Measurements from ENCODE around the gene LARGE1. TPM values are rescaled to one million over a fixed set of nuclear protein-coding genes. Genes with fewer than 3 reads are reported as not detected.

LARGE1 gene
- polyA plus RNA-seq, 3 donors from 2014 or later, result 0.04 to 0.29 TPM; not detected in 1

- Mint-ChIP-seq H3K9me3 (peaks cover 0 to 5% (median 0%) of the 10 kb centered on the region in 6 donors), H3K4me3 (no peak overlapping the region), H3K27ac (no peak overlapping the region), H3K4me1 (no peaks in the 10 kb centered on the region), H3K36me3 (peaks cover 0 to 3% (median 3%) of the 10 kb centered on the region in 3 donors), H3K27me3 (ENCODE audit: low read depth in 3 of 3) (peaks cover 0 to 3% (median 2%) of the 10 kb centered on the region in 3 donors)
- no peak for DNase-seq
Observed at GRCh38 chr22:33362702-33363101, 557.6 kb downstream of the LARGE1 start.

- DNase-seq, result no peak
- H3K4me1 Mint-ChIP-seq, result no peaks in the 10 kb centered on the region
- peaks cover 1 to 3% (median 2%) of the 10 kb centered on the region in 3 donors for H3K27me3 Mint-ChIP-seq (ENCODE audit: low read depth in 3 of 3)
- peaks cover 0 to 3% (median 3%) of the 10 kb centered on the region in 3 donors for H3K36me3 Mint-ChIP-seq
- H3K4me3 Mint-ChIP-seq, result no peak overlapping the region
- H3K9me3 Mint-ChIP-seq, result peaks cover 0 to 5% (median 0%) of the 10 kb centered on the region in 6 donors
- no peak overlapping the region for H3K27ac Mint-ChIP-seq
Observed at GRCh38 chr22:33361581-33361980, 558.7 kb downstream of the LARGE1 start.

- Mint-ChIP-seq H3K36me3 (no peaks in the 10 kb centered on the region), H3K4me3 (no peak overlapping the region), H3K27ac (no peak overlapping the region), H3K27me3 (ENCODE audit: low read depth in 3 of 3) (peaks cover 0 to 2% (median 1%) of the 10 kb centered on the region in 3 donors), H3K4me1 (no peaks in the 10 kb centered on the region), H3K9me3 (peaks cover 0 to under 1% (median 0%) of the 10 kb centered on the region in 6 donors)
- DNase-seq, result no peak
Observed at GRCh38 chr22:33357981-33358399, 562.3 kb downstream of the LARGE1 start.

GRCh38 chr22:33354928-33355327 is 565.3 kb downstream of the LARGE1 start:
- Mint-ChIP-seq H3K36me3 (no peaks in the 10 kb centered on the region), H3K4me1 (no peaks in the 10 kb centered on the region), H3K27ac (no peak overlapping the region), H3K27me3 (ENCODE audit: low read depth in 3 of 3) (peaks cover 1 to 3% (median 2%) of the 10 kb centered on the region in 3 donors), H3K4me3 (no peak overlapping the region), H3K9me3 (no peaks in the 10 kb centered on the region)
- DNase-seq, result no peak

- peaks cover 0 to 3% (median 2%) of the 10 kb centered on the region in 3 donors for H3K27me3 Mint-ChIP-seq (ENCODE audit: low read depth in 3 of 3)
- H3K4me3 Mint-ChIP-seq, result no peak overlapping the region
- H3K27ac Mint-ChIP-seq, result no peak overlapping the region
- peaks cover 0 to 5% (median 0%) of the 10 kb centered on the region in 6 donors for H3K9me3 Mint-ChIP-seq
- no peak for DNase-seq
- H3K36me3 Mint-ChIP-seq, result no peaks in the 10 kb centered on the region
- no peaks in the 10 kb centered on the region for H3K4me1 Mint-ChIP-seq
Observed at GRCh38 chr22:33353502-33353901, 566.8 kb downstream of the LARGE1 start.

- Mint-ChIP-seq H3K36me3 (no peaks in the 10 kb centered on the region), H3K4me3 (no peak overlapping the region), H3K9me3 (peaks cover 0 to 5% (median 0%) of the 10 kb centered on the region in 6 donors), H3K27me3 (ENCODE audit: low read depth in 3 of 3) (peaks cover 0 to 3% (median 2%) of the 10 kb centered on the region in 3 donors), H3K4me1 (no peaks in the 10 kb centered on the region), H3K27ac (no peak overlapping the region)
- no peak for DNase-seq
Observed at GRCh38 chr22:33352768-33353167, 567.5 kb downstream of the LARGE1 start.

- H3K27me3 Mint-ChIP-seq (ENCODE audit: low read depth in 3 of 3), result peaks cover 0 to 3% (median 1%) of the 10 kb centered on the region in 3 donors
- peaks cover 0 to 5% (median 0%) of the 10 kb centered on the region in 6 donors for H3K9me3 Mint-ChIP-seq
- DNase-seq, result no peak
- no peaks in the 10 kb centered on the region for H3K4me1 Mint-ChIP-seq
- H3K4me3 Mint-ChIP-seq, result no peak overlapping the region
- no peak overlapping the region for H3K27ac Mint-ChIP-seq
- H3K36me3 Mint-ChIP-seq, result no peaks in the 10 kb centered on the region
Observed at GRCh38 chr22:33350961-33351360, 569.3 kb downstream of the LARGE1 start.

GRCh38 chr22:33350491-33350890 is 569.8 kb downstream of the LARGE1 start:
- H3K4me3 Mint-ChIP-seq, result no peak overlapping the region
- no peaks in the 10 kb centered on the region for H3K4me1 Mint-ChIP-seq
- H3K27me3 Mint-ChIP-seq (ENCODE audit: low read depth in 3 of 3), result peaks cover 0 to 3% (median 1%) of the 10 kb centered on the region in 3 donors
- H3K27ac Mint-ChIP-seq, result no peak overlapping the region
- H3K36me3 Mint-ChIP-seq, result no peaks in the 10 kb centered on the region
- DNase-seq, result no peak
- peaks cover 0 to 5% (median 0%) of the 10 kb centered on the region in 6 donors for H3K9me3 Mint-ChIP-seq

GRCh38 chr22:33347002-33347401 is 573.3 kb downstream of the LARGE1 start:
- H3K27me3 Mint-ChIP-seq (ENCODE audit: low read depth in 3 of 3), result peaks cover 0 to 3% (median 1%) of the 10 kb centered on the region in 3 donors
- peaks cover 0 to 5% (median 0%) of the 10 kb centered on the region in 6 donors for H3K9me3 Mint-ChIP-seq
- H3K4me3 Mint-ChIP-seq, result no peak overlapping the region
- no peaks in the 10 kb centered on the region for H3K4me1 Mint-ChIP-seq
- no peak overlapping the region for H3K27ac Mint-ChIP-seq
- no peak for DNase-seq
- no peaks in the 10 kb centered on the region for H3K36me3 Mint-ChIP-seq

- H3K36me3 Mint-ChIP-seq, result no peaks in the 10 kb centered on the region
- peaks cover 0 to 3% (median 0%) of the 10 kb centered on the region in 3 donors for H3K27me3 Mint-ChIP-seq (ENCODE audit: low read depth in 3 of 3)
- H3K27ac Mint-ChIP-seq, result no peak overlapping the region
- H3K4me1 Mint-ChIP-seq, result no peaks in the 10 kb centered on the region
- H3K9me3 Mint-ChIP-seq, result no peaks in the 10 kb centered on the region
- H3K4me3 Mint-ChIP-seq, result no peak overlapping the region
- DNase-seq, result no peak
Observed at GRCh38 chr22:33341611-33342010, 578.7 kb downstream of the LARGE1 start.

- Mint-ChIP-seq H3K4me1 (no peaks in the 10 kb centered on the region), H3K36me3 (peaks cover 0 to 4% (median 4%) of the 10 kb centered on the region in 3 donors), H3K9me3 (no peaks in the 10 kb centered on the region), H3K4me3 (no peak overlapping the region), H3K27me3 (ENCODE audit: low read depth in 3 of 3) (peaks cover 0 to 4% (median 2%) of the 10 kb centered on the region in 3 donors), H3K27ac (no peak overlapping the region)
- no peak for DNase-seq
Observed at GRCh38 chr22:33337524-33337923, 582.8 kb downstream of the LARGE1 start.

- Mint-ChIP-seq H3K27me3 (ENCODE audit: low read depth in 3 of 3) (peaks cover 2 to 4% (median 3%) of the 10 kb centered on the region in 3 donors), H3K4me3 (no peak overlapping the region), H3K9me3 (no peaks in the 10 kb centered on the region), H3K36me3 (peaks cover 0 to 4% (median 4%) of the 10 kb centered on the region in 3 donors), H3K4me1 (no peaks in the 10 kb centered on the region), H3K27ac (no peak overlapping the region)
- no peak for DNase-seq
Observed at GRCh38 chr22:33335611-33336279, 584.5 kb downstream of the LARGE1 start.

GRCh38 chr22:33332538-33332937 is 587.7 kb downstream of the LARGE1 start:
- H3K9me3 Mint-ChIP-seq, result no peaks in the 10 kb centered on the region
- DNase-seq, result no peak
- no peak overlapping the region for H3K27ac Mint-ChIP-seq
- no peak overlapping the region for H3K4me3 Mint-ChIP-seq
- H3K36me3 Mint-ChIP-seq, result peaks cover 0 to 4% (median 4%) of the 10 kb centered on the region in 3 donors
- peaks cover 2 to 4% (median 3%) of the 10 kb centered on the region in 3 donors for H3K27me3 Mint-ChIP-seq (ENCODE audit: low read depth in 3 of 3)
- H3K4me1 Mint-ChIP-seq, result no peaks in the 10 kb centered on the region

- H3K27me3 Mint-ChIP-seq (ENCODE audit: low read depth in 3 of 3), result peaks cover 2 to 3% (median 2%) of the 10 kb centered on the region in 3 donors
- no peak for DNase-seq
- no peak overlapping the region for H3K4me3 Mint-ChIP-seq
- H3K36me3 Mint-ChIP-seq, result peaks cover 0 to 4% (median 4%) of the 10 kb centered on the region in 3 donors
- H3K9me3 Mint-ChIP-seq, result no peaks in the 10 kb centered on the region
- H3K27ac Mint-ChIP-seq, result no peak overlapping the region
- H3K4me1 Mint-ChIP-seq, result no peaks in the 10 kb centered on the region
Observed at GRCh38 chr22:33331017-33331416, 589.3 kb downstream of the LARGE1 start.

Measured in immature natural killer cell (primary cell).